Measurements from ENCODE around the gene LGR5. TPM values are rescaled to one million over a fixed set of nuclear protein-coding genes. Genes with fewer than 3 reads are reported as not detected.

Gene LGR5
- total RNA-seq, 4 donors from 2014 or later, result under 0.01 to 34.5 (median 0.43) TPM

GRCh38 chr12:71533703-71534102 lies 94.1 kb downstream of the LGR5 start:
- Histone ChIP-seq H3K4me1 (no peaks in the 10 kb centered on the region), H3K36me3 (no peaks in the 10 kb centered on the region), H3K27me3 (no peaks in the 10 kb centered on the region), H3K27ac (no peak overlapping the region), H3K4me3 (no peak overlapping the region), H3K9me3 (no peaks in the 10 kb centered on the region)
- TF ChIP-seq POLR2A (IDR thresholded peaks at IDR 0.05) (no peak), CTCF (IDR thresholded peaks at IDR 0.05) (no peak)
- no peak for DNase-seq
- intact Hi-C loops (cut with DNase I; ENCODE audit: low total_unique reads), result no loop called here

GRCh38 chr12:71536279-71536938 lies 96.8 kb downstream of the LGR5 start:
- H3K4me3 ChIP-seq, result no peak overlapping the region
- H3K4me1 ChIP-seq, result no peaks in the 10 kb centered on the region
- H3K36me3 ChIP-seq, result no peaks in the 10 kb centered on the region
- H3K27me3 ChIP-seq, result no peaks in the 10 kb centered on the region
- H3K27ac ChIP-seq, result no peak overlapping the region
- DNase-seq, result no peak
- TF ChIP-seq CTCF (IDR thresholded peaks at IDR 0.05), result no peak
- TF ChIP-seq POLR2A (IDR thresholded peaks at IDR 0.05), result no peak
- intact Hi-C loops (cut with DNase I; ENCODE audit: low total_unique reads), result no loop called here
- no peaks in the 10 kb centered on the region for H3K9me3 ChIP-seq

- H3K27me3 ChIP-seq, result no peaks in the 10 kb centered on the region
- H3K27ac ChIP-seq, result no peak overlapping the region
- intact Hi-C loops (cut with DNase I; ENCODE audit: low total_unique reads), result no loop called here
- H3K4me1 ChIP-seq, result no peaks in the 10 kb centered on the region
- DNase-seq, result no peak
- no peak overlapping the region for H3K4me3 ChIP-seq
- H3K9me3 ChIP-seq, result no peaks in the 10 kb centered on the region
- TF ChIP-seq CTCF (IDR thresholded peaks at IDR 0.05) (no peak), POLR2A (IDR thresholded peaks at IDR 0.05) (no peak)
- H3K36me3 ChIP-seq, result no peaks in the 10 kb centered on the region
These were observed 97.5 kb downstream of the LGR5 start for GRCh38 chr12:71536939-71537622.

GRCh38 chr12:71538807-71539206 lies 99.2 kb downstream of the LGR5 start:
- H3K36me3 ChIP-seq, result no peaks in the 10 kb centered on the region
- no peak overlapping the region for H3K4me3 ChIP-seq
- intact Hi-C loops (cut with DNase I; ENCODE audit: low total_unique reads), result no loop called here
- TF ChIP-seq POLR2A (IDR thresholded peaks at IDR 0.05), result no peak
- no peak for TF ChIP-seq CTCF (IDR thresholded peaks at IDR 0.05)
- no peaks in the 10 kb centered on the region for H3K27me3 ChIP-seq
- H3K4me1 ChIP-seq, result no peaks in the 10 kb centered on the region
- no peak overlapping the region for H3K27ac ChIP-seq
- H3K9me3 ChIP-seq, result no peaks in the 10 kb centered on the region
- DNase-seq, result no peak

- Histone ChIP-seq H3K4me3 (no peak overlapping the region), H3K27ac (no peak overlapping the region), H3K27me3 (no peaks in the 10 kb centered on the region), H3K4me1 (no peaks in the 10 kb centered on the region), H3K9me3 (no peaks in the 10 kb centered on the region), H3K36me3 (no peaks in the 10 kb centered on the region)
- DNase-seq, result no peak
- TF ChIP-seq POLR2A (IDR thresholded peaks at IDR 0.05) (no peak), CTCF (IDR thresholded peaks at IDR 0.05) (no peak)
- intact Hi-C loops (cut with DNase I; ENCODE audit: low total_unique reads), result no loop called here
These were observed 102.0 kb downstream of the LGR5 start for GRCh38 chr12:71541583-71541982.

All from uterus (tissue), 4 donors.